Measurements from ENCODE around the gene SIRT5.

The SIRT5 gene

GRCh38 chr6:13654496-13654895 lies 80.1 kb downstream of the SIRT5 start:
- H3K36me3 ChIP-seq = no peaks in the 10 kb centered on the region
- H3K27me3 ChIP-seq = no peaks in the 10 kb centered on the region
- TF ChIP-seq CTCF (IDR thresholded peaks at IDR 0.05) = no peak
- H3K4me3 ChIP-seq (ENCODE audit: low read depth in 1 of 2, low read length in 1 of 2) = no peak overlapping the region
- H3K4me1 ChIP-seq (ENCODE audit: control insufficient read depth in 1 of 2, insufficient read depth in 1 of 2, low read depth in 1 of 2, low read length in 1 of 2) = peaks cover 0 to 4% of the 10 kb centered on the region in 2 experiments
- H3K27ac ChIP-seq = no peak overlapping the region
- H3K9me3 ChIP-seq = no peaks in the 10 kb centered on the region

GRCh38 chr6:13655700-13656099 lies 81.3 kb downstream of the SIRT5 start:
- H3K36me3 ChIP-seq = no peaks in the 10 kb centered on the region
- no peak for TF ChIP-seq CTCF (IDR thresholded peaks at IDR 0.05)
- no peak overlapping the region for H3K27ac ChIP-seq

GRCh38 chr6:13660273-13660672 lies 85.9 kb downstream of the SIRT5 start:
- Histone ChIP-seq H3K9me3 (no peaks in the 10 kb centered on the region), H3K27me3 (no peaks in the 10 kb centered on the region), H3K4me1 (ENCODE audit: control insufficient read depth in 1 of 2, insufficient read depth in 1 of 2, low read depth in 1 of 2, low read length in 1 of 2) (peaks cover 40 to 54% of the 10 kb centered on the region in 2 experiments), H3K4me3 (ENCODE audit: low read depth in 1 of 2, low read length in 1 of 2) (no peak overlapping the region), H3K27ac (no peak overlapping the region), H3K36me3 (no peaks in the 10 kb centered on the region)
- no peak for TF ChIP-seq CTCF (IDR thresholded peaks at IDR 0.05)

More at GRCh38 chr6:13655700-13656099, 81.3 kb downstream of the SIRT5 start:
- H3K4me3 ChIP-seq (ENCODE audit: low read depth in 1 of 2, low read length in 1 of 2) = no peak overlapping the region
- no peaks in the 10 kb centered on the region for H3K9me3 ChIP-seq
- H3K4me1 ChIP-seq (ENCODE audit: control insufficient read depth in 1 of 2, insufficient read depth in 1 of 2, low read depth in 1 of 2, low read length in 1 of 2) = peaks cover 6 to 8% of the 10 kb centered on the region in 2 experiments
- H3K27me3 ChIP-seq = no peaks in the 10 kb centered on the region

- Histone ChIP-seq H3K27me3 (no peaks in the 10 kb centered on the region), H3K4me1 (ENCODE audit: control insufficient read depth in 1 of 2, insufficient read depth in 1 of 2, low read depth in 1 of 2, low read length in 1 of 2) (peaks cover 46 to 60% of the 10 kb centered on the region in 2 experiments), H3K27ac (no peak overlapping the region), H3K4me3 (ENCODE audit: low read depth in 1 of 2, low read length in 1 of 2) (no peak overlapping the region), H3K9me3 (no peaks in the 10 kb centered on the region), H3K36me3 (no peaks in the 10 kb centered on the region)
- TF ChIP-seq CTCF (IDR thresholded peaks at IDR 0.05) = no peak
Measured at GRCh38 chr6:13660893-13661292, 86.5 kb downstream of the SIRT5 start.

GRCh38 chr6:13661647-13662046 lies 87.2 kb downstream of the SIRT5 start:
- TF ChIP-seq CTCF (IDR thresholded peaks at IDR 0.05) = no peak
- no peak overlapping the region for H3K4me3 ChIP-seq (ENCODE audit: low read depth in 1 of 2, low read length in 1 of 2)

More at GRCh38 chr6:13661647-13662046, 87.2 kb downstream of the SIRT5 start:
- Histone ChIP-seq H3K27ac (no peak overlapping the region), H3K27me3 (no peaks in the 10 kb centered on the region), H3K9me3 (no peaks in the 10 kb centered on the region), H3K4me1 (ENCODE audit: control insufficient read depth in 1 of 2, insufficient read depth in 1 of 2, low read depth in 1 of 2, low read length in 1 of 2) (peaks cover 53 to 68% of the 10 kb centered on the region in 2 experiments), H3K36me3 (no peaks in the 10 kb centered on the region)

Measured in neutrophil (primary cell).